Measurements from ENCODE around the gene SH3PXD2A.
"Not testable (repeated sequence)": the region's sequence is repeated elsewhere in the genome, so short reads cannot be mapped to it uniquely, and the experiment has no call there.

The SH3PXD2A gene

DNA sequence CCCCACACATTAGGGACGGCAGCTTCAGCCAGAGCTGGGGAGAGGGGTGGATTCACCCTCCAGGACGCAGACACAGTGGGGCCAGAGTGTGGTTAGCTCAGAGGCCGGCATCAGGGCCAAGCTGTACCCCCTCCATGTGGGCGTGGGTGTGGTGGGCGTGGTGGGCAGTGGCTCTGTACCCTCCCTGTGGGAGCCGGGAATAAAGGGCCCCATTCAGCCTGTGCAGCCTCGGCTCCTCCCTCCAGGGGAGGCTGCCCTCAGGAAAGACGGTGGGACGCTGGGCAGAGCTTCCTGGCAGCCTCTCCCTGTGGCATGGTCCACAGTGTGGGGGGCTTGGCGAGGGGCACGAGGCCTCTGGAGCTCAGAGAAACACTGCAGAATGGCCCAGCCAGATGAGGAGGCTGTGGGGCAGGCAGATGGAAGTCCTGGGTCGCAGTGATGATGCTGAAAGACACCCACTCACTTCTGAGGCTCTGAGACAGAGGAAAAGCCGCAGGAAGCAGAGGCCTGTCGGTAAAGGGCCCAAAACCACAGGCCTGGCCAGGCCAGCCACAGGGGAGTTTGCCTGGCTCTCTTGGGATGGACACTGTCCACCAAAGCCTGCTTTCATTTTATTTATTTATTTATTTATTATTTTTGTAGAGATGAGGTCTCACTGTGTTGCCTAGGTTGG is 108.0 kb downstream of the SH3PXD2A start:
- DNase-seq (no peak), ATAC-seq (no peak)

DNA sequence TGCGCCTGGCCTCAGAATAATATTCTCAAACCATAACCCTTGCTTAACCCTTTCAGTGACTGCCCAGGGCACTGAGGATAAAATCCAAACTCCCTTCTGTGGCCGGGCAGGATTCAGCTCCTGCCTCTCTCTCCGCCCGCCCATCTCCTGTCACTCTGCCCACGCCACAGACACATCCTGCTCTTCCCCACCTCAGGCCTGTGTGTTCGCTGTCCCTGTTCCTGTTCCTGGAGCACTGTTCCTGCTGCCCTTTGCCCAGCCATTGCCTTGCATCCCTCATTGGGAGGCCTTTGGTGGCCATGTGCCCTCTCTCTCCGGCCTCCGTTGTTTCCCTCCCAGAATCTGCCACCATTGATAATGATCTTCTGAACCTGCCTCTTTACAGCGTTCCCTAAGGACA is 108.8 kb downstream of the SH3PXD2A start:
- ATAC-seq, result no peak
- DNase-seq, result no peak

DNA sequence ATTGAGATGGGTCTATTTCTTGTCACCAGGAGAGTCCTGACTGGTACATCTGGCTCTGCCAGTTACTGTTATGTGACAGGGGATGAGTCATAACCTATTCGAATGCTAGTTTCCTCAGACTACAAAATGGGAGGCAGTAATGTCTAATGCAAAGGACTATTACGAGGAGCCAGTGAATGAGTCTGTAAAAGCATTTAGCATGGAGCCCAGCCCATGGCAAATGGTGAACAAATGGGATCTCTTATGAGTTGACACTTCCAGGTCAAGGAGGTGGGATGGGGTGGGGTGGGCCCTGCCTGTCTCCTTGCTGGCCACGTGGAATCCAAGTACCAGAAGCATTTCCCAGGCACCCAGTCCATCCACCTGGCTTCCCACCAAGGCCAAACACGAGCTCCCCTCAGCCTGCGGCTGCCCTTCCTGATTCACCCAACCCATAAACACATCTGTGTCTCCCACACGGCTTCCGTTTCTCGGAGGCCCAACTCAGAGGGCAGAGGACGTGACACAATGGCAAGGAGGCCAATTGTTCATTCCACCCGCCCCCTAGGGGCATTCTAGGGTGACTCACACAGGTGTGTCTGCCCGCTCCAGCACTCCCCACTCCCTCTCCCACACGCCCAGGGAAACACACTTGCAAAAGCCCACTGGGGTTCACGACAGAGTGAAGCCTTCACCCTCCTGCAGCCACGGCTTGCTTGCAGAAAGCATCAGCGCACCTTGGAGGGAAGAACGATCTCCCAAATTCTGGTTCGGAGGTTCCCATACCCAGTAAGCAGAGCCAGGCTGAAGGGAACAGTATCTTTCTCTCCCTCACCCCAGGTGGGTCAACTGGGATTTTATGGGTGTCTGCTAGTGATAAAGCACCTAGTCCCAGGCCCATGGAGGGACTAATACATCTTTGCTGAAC is 109.8 kb downstream of the SH3PXD2A start:
- DNase-seq (peak; percentile 43), ATAC-seq (peak; percentile 69)

DNA sequence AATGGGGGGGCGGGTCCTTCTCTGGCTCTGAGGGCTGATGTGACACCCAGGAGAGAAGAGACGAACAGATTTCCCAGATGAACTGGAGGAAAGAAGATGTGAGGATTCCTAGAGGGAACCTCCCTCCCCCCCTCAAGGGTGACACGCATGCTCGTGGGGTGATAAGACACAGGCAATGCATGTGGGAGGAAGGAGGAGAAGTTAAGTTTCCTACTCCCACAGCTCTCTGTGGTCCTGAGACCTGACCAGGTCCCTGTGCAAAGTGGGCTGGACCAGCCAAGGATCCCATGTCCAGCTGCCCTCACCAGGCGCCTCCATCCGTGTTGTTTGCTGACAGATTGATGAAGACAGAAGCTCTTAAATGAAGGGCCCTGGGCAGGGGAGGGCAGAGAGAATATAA is 112.6 kb downstream of the SH3PXD2A start:
- DNase-seq, result no peak
- no peak for ATAC-seq

DNA sequence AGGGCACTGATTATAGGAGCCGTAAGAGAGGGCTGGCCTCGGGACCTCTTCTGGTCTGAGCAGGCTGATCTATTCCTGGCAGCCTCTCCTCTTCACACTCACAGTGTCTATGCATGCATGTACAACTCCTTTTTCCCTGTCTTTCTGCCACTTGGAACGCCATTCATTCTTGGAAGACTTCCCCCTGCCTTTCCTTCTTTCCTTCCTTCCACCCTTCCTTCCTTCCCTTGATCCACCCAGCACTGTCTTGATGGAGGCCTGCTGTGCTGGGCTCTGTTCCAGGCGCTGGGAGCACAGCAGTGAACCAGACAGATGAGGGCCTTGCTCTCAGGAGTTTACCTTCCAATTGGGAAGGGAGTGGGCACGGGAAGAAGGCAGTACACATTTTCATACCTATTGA is 114.8 kb downstream of the SH3PXD2A start:
- no peak for DNase-seq
- no peak for ATAC-seq

DNA sequence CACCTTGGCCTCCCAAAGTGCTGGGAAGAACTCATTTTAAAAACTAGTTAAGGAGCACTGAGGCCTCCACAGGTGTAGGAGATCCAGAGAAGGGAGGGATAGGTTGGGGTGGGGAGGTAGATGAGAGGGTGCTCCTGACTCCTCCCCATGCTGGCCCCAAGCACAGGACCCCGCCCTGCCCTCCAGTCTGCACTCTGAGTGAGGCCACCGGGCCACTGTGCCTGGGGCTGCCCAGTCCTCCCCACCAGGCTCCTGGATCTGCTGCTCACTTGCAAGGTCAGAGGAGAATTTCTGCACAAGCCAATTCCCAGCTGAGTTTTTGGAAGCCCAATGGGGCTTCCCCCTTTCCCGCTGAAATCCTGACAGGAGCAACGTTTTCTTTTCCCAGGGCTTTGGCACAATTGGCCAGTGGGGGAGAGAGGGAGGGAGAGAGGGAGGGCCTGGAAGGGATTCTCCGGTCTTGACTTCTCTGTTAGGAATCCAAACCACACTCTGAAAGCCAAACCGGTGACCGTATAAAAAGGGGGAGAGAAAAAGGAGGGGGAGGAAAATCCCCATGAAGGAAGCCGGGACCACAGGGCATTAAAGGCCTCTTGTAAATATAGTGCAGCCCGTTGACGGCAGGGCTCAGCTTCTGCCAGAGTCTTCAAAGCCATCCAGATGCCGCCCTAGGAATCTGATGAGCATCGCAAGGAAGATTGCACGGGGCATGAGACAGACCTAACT is 116.2 kb downstream of the SH3PXD2A start:
- no peak for DNase-seq
- ATAC-seq, result no peak

DNA sequence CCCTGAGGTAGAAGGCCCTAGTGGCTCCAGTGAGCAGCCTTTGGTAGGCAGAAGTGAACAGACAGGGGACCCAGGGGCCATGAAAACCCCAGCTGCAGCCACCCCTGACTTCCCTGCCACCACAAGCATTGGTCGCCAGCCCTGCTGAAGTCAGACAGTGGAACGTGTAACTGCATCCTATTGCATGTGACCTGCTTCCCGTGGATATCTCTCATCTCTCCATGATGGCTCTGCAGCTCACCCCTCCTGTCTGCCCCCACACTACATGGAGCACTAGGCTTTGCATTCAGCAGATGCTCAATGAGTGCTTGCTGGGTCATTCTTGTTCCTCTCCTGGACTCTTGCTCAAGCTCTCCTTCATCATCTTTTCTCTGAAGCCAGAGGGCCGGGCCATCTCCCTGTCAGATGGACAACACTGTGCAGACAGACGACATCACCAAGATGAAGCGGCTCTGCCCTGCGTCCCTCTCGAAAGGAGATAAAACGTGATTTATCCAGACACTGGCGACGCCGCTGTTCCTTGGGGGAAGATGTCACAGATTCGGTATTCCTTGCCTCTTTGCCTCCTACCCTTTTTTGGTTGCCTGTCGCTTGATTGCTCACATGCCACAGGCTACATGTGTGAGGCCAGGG is 117.5 kb downstream of the SH3PXD2A start:
- DNase-seq, result no peak
- ATAC-seq, result no peak

DNA sequence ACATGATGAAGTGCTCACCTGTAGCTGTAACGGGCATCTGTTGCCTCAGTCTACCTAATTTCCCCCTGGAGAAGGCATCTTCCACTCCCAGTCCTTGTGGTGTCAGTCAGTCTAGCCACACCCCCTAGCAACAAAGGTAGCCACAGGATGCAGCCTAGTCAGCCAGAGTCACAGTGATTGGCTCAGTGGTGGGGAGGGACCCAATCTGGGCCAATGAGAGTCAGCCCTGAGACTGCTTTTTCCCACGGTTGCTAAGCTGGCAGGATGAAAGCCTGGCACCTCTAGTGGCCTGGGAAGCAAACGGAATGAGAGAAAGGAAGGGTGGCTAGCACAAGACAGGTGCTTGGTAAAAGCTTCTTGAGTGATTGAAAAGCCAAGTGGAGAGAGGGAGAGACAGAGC is 118.6 kb downstream of the SH3PXD2A start:
- DNase-seq, result no peak

DNA sequence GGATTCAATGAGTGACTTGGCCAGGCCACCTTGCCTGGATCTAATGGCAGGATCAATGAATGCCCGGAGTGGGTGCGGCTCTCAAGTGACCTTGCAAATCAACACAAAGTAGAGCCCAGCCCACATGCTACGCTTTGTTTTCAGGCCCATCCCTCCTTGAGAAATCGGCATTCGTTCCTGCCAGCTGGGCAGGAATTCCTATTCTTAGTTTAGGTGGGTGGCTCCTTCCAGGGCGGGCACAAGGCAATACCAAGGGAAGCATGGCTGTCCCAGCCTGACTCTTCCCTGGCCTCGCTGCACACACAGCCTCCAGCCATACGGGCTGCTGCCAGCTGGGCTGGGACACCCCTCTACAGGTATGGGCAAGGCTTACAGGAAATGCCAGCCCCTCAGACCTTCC is 119.3 kb downstream of the SH3PXD2A start:
- ATAC-seq, result no peak

More for the DNA sequence above, 118.6 kb downstream of the SH3PXD2A start:
- ATAC-seq, result no peak

DNA sequence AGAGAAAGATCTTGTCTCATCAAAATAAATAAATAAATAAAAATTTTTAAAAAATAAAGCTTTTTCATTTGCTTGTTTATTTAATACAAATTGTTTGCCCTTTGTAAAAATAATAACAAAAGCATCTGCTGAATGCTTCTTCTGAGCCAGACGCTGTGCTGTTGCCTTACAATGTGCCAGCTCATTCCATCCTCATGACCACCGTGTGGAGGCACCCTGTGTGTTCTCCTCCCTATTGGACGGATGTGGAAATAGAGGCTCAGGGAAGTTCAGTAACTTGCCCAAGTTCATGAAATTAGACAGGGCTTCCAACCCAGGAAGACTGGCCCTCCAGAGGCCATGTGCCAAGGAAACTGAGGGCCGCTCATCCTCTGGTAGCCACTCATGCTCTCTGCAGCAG is 120.6 kb downstream of the SH3PXD2A start:
- DNase-seq (no peak), ATAC-seq (no peak)

More for the DNA sequence above, 119.3 kb downstream of the SH3PXD2A start:
- DNase-seq, result no peak

DNA sequence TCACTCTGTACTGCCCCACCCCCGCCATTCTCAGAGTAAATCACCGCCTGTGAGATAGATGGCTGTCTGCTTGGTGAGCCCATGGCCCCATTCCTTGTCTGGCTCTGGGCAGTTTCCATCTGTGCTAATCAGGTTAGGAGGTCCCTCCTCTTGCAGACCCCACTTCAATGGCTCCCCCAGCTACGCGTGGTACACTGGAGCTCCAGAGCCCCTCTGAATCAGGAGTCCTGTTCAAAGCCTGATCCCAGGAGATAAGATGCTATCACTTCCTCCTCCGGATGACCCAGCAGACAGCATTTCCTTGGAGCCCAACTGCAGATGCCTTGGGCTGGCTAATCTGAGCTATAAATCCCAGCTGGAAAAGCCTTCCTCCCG is 122.3 kb downstream of the SH3PXD2A start:
- DNase-seq (no peak), ATAC-seq (no peak)

DNA sequence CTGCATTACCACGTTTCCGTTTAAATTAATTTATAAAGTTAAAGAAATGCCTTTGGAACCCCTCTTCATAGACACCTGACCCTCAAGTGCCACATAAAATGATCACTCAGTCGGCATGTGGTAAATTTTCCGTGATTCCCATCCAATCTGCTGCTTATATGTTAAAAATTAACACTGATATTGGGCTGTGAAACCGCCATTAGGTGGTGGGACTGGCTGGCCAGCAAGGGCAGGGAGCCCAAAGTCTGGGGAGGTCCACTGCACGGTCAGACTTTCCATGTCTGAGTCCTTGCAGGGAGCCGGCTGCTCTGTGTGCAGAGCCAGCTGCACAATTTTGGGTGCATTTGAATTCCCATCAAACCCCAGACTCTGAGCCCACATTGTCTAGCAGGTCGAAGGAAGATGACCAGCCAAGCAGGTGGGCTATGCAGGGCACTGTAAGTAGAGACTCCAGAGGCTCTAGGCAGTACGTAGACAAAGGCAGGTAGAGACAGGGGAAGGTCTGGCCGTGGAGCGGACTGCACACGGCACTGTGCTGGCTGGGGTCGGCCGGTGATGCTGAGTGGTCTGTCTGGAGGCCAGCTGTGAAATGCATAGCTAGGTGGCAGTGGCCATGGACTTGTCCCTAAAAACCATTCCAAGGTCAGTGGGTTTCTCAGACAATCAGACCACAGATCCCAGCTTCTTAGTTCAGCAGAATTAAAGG is 122.9 kb downstream of the SH3PXD2A start:
- ATAC-seq, result no peak
- no peak for DNase-seq

DNA sequence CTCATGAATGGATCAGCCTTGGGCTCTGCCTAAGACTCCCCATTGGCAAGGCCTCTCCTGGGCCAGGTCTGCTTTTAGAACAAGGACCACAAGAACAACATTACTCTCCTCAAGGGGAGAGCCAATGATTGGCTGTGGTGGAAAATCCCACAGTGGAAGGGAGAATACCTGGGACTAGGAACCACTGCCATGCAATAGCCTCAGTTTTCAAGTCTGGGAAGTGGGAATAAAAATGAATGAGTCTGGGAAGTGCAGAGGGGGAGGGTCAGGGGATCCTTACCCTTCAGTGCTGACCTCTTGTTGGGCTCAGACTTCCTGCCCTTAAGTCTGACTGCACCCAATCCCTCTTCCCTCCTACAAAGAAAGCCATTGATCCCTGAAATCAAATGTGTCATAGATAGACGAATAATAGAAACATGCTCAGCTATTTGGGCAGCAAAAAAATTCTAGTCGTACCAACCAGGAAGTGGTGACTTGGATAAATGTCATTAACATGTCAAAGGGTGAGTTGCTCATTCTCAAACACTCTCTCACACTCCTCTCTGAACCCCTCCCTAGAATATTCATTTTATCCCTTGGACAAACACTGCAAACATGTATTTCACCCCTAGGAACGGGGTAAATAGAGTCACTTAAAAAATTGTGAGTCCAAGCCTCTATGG is 123.6 kb downstream of the SH3PXD2A start:
- ATAC-seq (no peak), DNase-seq (no peak)

DNA sequence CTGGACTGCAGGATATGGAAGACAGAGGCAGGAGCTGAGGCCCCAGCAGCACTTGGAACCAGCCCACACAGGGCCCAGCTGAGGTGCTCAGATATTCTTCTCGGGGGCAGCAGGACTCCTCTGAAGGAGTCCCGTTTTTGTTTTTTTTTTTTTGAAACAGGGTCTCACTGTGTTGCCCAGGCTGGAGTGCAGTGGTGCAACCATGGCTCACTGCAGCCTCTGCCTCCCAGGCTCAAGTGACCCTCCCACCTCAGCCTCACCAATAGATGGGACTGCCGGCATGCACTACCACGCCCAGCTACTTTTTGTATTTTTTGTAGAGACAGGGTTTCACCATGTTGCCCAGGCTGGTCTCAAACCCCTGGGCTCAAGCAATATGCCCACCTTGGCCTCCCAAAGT is 124.3 kb downstream of the SH3PXD2A start:
- ATAC-seq, DNase-seq: not testable (repeated sequence)

DNA sequence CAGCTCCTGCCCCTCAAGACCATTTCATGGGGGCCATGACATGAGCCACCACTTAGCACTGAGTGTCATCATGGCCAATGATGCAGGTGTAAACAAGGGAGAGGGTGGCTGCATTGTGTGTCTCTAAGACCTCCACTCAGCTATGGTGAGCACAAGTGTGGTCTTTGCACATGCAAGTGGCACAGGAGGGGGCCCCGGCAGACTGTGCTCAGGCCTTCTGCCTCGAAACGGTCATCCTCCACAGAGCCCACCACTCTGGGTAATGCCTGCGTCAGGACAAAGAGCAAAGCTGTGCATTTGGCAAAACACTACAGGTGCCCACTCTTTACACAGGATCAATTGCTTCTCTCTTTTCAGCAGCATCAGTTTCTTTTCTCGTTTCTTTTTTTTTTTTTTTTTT is 125.5 kb downstream of the SH3PXD2A start:
- DNase-seq (no peak), ATAC-seq (no peak)

DNA sequence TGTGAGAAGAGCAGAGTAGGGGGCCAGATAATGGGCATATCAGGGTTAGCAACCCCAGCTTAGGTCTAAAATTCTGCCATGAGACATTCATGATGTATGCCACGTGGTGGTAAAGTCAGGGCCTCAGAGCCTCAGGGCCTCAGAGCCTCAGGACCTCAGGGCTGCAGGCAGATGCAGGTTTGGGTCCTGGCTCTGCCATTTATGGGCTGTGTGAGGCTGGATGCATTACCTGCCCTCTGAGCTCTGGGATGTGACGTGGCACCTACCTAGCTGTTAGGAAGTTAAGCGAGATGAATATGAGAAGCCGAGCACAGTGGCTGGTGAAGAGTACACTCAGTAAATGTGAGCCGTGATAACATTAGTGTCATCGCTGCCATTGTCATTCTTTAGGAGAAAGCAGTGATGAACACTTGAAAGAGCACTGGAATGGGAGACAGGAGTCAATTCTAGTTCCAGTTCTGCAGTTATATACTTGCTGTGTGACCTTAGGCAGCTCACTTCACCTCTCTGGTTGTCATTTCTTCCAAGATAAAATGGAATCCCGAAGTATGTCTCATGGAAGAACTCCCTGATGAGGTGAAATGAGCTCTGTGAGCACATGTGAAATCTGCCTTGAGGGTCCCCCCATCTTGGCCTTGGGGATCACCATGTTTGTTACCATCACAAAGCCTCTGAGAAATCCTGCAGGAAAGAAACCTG is 127.2 kb downstream of the SH3PXD2A start:
- no peak for DNase-seq
- ATAC-seq, result no peak

DNA sequence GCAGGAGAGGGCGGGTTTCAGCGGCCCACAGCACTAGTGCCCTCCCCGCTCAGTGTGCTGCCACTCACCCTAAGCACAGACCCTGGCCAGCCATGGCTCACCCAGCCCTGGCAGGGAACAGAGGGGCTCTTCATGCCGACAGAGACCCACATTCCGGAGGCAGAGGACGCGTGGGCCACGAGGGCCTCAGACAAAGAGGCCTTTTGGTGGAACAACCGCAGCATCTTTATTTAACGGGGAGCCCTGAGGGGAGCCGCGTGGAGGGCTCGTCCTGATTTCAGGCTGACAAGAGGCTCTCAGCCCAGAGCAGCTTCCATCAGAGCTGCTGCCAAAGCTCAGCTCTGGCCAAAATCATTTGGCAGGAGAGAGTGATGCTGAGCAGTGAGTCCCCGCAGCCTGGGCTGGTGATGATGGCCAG is 127.8 kb downstream of the SH3PXD2A start:
- no peak for ATAC-seq
- no peak for DNase-seq

DNA sequence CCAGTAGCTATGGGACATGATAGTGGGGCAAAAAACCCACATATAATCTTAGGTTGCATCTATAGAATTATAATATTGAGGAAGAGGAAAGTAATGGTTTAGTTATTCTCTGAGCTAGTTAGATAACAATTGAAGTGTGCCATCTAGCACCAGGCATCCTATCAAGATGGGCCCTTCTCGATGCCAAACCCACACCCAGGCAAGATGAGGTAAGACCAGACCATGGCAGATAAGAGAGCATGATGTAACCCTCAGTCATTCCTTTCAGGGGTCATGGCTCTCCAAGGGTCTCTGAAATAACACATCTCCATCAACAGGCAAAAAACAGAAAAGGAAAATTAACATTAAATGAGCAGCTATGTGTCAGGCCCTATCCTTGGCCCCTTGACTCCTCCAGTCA is 128.7 kb downstream of the SH3PXD2A start:
- ATAC-seq (no peak), DNase-seq (no peak)

DNA sequence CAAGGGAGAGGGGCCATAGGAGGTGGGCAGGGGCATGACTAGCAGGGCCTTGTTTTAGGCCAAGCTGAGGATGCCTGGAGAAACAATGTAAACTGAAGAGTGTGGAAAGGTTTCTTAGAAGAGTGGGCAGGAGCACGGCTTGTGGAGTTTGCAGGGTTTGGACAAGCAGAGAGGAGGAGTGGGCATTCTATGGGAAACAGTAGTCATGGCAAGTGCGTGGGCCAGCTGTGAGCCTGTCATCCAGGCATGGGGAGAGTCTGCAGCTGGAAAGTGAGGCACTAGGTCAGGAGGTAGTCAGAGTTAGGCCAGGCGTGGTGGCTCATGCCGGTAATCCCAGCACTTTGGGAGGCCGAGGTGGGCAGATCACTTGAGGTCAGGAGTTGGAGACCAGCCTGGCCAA is 130.1 kb downstream of the SH3PXD2A start:
- ATAC-seq, result no peak
- no peak for DNase-seq

DNA sequence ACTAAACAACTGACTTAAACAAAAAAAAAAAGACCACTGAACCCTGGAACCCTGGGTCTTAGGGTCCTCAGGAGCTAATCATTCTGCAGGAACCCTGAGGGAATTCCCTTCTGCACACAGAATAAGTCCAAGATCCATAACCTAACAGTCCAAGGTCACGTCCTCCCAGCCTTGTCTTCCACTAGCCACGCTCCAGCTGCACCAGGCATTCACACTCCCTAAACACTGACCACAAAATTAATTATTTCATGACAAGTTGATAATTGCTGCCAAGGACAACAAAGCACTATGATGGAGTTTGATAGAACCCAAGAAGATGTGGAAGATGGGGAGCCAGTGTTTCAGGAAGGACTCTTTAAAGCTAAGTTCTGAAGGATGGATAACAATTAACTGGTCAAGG is 130.6 kb downstream of the SH3PXD2A start:
- DNase-seq, result no peak
- ATAC-seq, result no peak

DNA sequence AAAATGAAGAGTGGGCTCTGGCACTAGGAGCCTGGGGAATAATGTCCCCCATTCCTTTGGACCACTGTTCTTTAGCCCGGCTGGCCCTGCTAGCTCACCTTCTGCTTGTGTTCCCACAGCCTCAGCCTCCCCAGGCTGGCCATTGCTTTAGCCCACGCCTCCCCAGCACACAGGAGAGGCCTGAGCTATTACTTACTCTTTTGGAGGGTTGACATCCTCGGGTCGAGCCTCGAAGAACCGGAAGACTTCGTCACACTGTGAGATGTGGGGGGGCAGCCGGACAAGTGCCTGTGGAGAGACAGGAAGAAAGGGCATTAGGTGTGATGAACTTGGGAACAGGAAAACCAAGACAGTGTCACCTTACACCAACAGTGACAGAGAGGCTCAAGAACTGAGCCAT is 131.3 kb downstream of the SH3PXD2A start:
- DNase-seq (no peak), ATAC-seq (no peak)
